Stimulated activated CD8-positive, alpha-beta memory T cell treated with anti-CD3 and anti-CD28 coated beads, Interleukin-15, amount 100 ng/mL, for 4 hours (primary cell): Measurements from ENCODE around the gene DEUP1.
"Not testable (repeated sequence)": the region's sequence is repeated elsewhere in the genome, so short reads cannot be mapped to it uniquely, and the experiment has no call there.

Experiments used
- DNase-seq, 2 donors: peaks; one replicate each; pipeline ENCODE4 v3.0.0-alpha.2; 2020; ENCODE audit warnings: low read depth in 2 of 2

The DEUP1 gene

DNA sequence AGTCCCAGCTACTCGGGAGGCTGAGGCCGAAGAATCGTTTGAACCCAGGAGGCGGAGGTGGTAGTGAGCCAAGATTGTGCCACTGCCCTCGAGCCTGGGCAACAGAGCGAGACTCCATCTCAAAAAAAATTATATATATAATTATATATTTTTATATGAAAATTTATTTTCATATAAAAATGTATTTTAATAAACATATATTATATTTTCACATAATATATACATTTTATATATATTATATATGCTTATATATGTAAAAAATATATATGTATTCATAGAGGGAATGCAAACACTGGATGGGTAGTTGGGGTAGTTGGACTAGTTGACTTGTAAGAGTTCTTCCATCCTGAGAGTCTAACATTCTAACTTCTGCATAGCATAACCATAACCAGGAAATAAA lies 20.3 kb downstream of the DEUP1 start:
- DNase-seq, result no peak

DNA sequence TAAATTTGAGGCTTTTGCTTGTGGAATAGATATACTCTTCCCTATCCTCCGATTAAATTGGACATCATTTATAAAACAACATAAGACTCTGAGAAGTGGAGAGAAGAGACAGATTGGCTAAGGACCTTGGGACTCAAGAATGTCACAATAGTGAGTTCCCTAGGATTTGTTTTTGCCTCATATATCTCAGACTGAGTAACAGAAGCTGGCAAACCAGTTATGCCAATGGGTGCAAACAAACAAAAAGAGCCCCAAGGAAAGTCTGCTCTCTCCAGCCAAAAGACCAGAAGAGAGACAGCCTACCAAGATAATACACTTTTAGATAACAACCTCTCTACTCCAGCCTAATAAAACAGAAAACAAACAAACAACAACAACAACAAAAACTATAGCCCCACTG lies 28.9 kb downstream of the DEUP1 start:
- DNase-seq, result no peak

DNA sequence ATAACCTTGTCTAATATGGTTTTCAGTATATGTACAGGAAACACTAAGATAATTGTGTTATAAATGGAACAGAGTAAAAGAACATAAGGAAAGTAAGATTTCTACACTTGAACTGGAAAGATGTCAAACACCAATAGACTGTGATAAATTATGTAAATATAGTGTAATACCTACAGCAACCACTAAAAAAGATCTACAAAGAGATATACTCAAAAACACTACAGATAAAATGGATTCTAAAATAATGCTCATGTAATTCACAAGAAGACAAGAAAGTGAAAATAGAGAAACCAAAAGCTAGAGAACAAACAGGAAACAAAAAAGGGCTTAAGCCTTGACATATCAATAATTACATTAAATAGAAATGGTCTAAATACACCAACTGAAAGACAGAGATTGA lies 30.9 kb downstream of the DEUP1 start:
- no peak for DNase-seq

DNA sequence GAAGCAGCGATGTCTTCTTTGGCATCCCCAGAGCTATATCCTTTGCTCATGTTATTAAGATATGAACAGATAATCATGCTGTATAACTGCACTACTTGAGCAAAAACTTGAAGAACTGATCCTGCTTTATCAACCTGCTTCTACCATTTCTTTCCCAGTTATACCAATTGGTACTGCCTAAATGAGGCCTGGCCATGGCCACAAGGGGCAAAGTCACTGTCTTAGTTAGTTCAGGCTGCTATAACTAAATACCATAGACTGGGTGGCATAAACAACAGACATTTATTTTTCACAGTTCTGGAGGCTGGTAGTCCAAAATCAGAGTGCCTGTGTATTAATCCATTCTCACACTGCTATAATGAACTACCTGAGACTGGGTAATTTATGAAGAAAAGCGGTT lies 37.5 kb downstream of the DEUP1 start:
- DNase-seq, result no peak

DNA sequence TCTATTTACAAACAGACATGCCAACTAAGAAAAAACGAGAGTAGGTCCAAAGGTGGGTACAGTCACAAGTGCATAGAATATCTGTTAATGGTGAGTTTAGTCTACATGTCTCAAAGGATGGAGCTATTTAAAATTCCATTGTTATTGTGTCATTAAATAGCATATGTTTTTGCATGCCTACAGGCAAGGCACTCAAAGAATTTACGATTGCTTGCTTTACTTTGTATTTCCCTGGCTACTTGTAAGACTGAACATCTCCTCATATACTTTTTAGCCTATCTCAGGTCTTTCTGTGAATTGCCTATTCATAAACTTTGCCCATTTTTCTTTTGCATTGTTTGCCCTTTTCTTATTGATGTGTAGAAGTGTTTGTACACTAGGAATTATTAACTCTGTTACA lies 39.7 kb downstream of the DEUP1 start:
- no peak for DNase-seq

DNA sequence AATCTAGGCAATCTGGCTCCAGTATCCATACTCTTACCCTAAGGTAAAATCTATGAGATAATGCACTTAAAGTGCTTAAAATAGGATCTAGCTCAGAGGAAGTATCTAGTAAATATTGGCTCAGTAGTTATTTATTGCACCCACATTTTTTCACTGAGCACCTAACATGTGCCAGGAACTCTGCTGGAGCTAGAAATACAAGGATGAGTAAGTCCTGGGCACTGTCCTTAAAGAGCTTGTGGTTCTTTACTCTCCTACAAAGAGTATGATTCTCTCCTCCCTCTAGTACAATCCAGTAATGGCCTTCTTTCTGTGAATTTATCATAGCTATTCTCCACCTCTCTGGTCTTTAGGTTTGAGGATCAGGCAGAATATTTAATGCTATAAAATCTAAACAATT lies 59.2 kb downstream of the DEUP1 start:
- no peak for DNase-seq

DNA sequence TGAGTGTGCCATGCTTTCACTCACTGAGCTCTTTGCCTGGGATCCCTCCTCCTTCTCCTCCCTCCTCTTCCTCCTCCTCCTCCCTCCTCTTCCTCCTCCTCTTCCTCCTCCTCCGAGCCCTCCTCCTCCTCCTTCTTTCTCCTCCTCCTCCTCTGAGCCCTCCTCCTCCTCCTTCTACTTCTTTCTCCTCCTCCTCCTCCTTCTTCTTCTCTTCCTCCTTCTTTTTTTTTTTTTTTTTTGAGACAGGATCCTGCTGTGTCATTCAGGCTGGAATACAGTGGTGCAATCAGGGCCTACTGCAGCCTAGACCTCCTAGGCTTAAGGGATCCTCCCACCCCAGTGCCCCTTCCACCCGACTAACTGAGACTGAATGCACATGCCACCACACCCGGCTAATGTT lies 62.3 kb downstream of the DEUP1 start:
- DNase-seq, result no peak

DNA sequence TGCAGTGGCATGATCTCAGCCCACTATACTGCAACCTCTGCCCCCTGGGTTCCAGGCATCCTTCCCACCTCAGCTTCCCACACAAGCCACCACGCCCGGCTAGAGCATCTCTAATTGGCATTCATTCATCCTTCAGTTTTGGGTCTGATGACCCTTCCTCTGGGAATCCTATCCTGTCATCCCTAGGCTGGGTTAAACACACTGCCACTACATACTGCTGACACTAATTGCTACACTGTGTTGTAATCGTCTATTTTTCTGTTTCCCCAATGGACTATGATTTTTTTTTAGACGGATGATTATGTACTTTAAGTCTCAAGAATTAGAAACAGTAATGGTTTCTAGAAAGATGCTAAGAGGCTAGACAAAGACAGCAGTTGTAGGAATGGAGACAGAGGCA lies 62.8 kb downstream of the DEUP1 start:
- DNase-seq, result no peak

DNA sequence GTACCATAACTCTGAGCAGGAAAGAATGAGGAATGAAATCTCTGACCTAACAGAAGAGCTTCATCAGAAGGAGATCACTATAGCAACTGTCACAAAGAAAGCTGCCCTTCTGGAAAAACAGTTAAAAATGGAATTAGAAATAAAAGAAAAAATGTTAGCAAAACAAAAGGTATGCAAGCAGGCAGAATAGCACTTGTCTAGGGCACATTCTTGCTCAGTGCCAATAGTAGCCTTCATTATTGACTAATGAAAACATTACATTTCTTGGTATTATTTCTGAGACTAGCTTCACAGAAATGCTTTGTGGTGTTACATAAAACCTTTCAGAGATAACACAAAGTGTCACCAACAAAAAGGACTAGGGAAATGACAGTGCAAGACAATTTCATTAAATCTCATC lies 63.9 kb downstream of the DEUP1 start:
- no peak for DNase-seq

DNA sequence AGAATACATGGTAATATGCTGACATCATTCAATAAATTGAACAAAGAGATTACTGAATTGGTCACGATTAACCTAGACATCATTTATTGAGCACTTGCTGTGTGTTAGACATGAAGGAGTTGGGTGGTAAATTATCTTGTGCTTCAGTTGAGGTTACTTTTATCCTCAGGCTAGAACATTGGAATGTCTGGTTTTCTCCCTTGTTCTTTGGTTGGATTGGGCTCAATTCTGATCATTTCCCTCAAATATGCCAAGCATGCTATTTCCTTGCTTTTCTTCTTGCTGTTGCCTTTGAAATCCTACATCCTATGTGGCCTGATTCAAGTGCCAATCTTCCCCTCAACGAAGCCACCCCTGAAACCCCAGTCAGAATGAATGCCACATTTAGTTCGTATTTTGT lies 65.8 kb downstream of the DEUP1 start:
- DNase-seq, result no peak

DNA sequence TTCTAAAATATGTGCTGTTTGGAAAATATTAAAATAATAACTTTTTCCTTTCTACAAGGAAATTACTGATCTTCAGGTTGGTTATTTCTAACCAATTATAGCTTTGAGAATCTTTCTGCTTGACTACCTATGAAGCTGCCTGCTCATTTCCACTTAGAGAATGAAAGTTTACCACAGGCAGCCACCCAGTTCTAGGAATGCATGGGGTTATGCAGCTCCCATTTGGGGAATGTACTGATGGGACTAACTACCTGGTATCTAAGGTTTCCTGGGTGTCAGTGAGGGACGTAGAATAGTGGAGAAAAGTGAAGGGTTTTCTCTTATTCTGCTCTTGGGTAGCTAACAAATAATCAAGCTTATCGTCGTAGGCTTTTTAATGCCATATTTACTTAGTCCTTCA lies 73.4 kb downstream of the DEUP1 start:
- no peak for DNase-seq

DNA sequence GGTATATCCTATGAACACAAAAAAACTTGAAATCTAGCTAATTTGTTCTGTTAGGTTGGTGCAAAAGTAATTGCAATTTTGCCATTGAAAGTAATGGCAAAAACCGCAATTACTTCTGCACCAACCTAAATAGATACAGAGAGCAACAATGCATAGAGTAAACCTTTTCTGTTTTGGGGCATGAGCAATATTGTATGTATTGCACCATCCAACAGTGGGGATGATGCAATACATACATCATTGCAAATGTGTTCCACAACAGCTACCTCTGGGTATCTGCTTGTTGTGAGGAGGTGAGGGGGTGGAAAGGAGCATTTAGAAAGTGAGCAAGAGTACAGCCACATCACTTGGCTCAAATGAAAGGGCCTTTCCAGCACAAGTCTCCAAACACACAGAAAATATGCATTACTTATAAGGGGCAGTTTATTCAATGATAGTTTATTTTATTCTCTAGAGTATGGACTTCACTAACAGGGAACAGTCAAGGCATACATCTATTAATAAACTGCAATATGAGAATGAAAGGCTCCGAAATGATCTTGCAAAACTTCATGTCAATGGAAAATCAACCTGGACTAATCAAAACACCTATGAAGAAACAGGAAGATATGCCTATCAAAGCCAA lies 77.3 kb downstream of the DEUP1 start:
- DNase-seq, result no peak

DNA sequence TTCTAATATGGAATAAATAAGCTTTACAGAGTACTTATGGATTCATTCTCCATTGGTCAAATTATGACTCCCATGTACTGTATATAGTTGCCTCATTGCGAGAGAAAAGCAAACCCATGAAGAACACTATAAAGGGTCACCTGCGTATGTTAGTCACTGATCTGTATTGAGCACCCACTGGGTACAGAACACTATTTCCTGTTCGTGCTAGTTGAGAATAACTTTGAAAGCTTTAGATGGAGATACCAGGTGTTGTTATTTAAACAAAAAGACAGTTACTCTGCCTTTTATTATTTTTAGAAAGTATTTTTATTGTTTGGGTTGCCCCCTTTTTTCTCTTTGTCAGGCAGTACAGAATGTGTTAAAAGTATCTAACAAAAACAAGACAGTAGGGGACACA lies 79.9 kb downstream of the DEUP1 start:
- no peak for DNase-seq

DNA sequence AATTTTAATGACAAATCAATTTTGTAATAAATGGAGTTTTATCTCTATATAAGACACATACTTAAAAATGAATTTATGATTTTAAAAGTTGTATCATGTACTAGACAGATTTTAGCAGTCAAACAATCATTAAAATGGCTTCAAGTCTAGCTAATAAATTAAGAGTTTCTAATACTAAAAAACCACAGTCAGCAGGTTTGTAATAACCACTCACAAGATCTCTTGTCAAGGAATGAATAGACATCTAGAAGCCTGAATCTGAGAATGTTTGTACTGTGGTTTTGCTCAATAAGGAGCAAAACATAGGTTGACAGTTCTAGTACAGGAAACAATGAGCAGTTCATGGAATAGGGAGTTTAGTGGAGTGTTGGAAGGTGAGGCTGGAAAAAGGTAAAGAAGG lies 81.2 kb downstream of the DEUP1 start:
- no peak for DNase-seq

DNA sequence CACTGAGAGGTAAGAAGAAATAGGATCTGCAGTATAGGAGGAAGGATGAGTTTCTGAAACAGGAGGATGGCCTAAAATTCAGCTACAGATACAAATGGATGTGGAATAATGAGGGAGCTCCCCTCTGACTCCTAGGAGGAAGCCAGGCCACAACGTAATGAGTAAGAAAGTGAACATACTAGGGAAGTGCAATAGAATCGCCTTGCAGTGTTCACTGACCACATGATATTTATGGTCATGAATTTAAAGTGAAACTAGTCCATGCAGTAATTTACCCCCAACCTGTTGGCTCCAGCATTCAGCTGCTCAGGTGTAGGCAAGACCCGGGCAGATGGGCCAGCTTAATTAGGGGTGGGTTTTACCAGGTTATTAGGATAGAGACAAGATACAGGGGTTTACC lies 101.7 kb downstream of the DEUP1 start:
- DNase-seq, result no peak

DNA sequence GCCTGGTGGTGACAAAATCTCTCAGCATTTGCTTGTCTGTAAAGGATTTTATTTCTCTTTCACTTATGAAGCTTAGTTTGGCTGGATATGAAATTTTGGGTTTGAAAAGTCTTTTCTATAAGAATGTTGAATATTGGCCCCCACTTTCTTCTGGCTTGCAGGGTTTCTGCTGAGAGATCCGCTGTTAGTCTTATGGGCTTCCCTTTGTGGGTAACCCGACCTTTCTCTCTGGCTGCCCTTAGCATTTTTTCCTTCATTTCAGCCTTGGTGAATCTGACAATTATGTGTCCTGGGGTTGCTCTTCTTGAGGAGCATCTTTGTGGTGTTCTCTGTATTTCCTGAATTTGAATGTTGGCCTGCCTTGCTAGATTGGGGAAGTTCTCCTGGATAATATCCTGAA lies 112.7 kb downstream of the DEUP1 start:
- not testable (repeated sequence) for DNase-seq

DNA sequence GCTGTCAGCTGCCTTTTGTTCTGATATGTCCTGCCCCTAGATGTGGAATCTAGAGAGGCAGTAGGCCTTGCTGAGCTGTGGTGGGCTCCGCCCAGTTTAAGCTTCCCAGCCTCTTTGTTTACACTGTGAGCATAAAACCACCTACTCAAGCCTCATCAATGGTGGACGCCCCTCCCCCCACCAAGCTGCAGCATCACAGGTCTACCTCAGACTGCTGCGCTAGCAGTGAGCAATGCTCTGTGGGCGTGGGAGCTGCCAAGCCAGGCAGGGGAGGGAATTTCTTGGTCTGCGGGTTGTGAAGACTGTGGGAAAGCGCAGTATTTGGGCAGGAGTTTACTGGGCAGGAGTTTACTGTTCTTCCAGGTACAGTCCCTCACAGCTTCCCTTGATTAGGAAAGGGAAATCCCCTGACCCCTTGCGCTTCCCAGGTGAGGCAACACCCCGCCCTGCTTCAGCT lies 114.1 kb downstream of the DEUP1 start:
- peak in 1 of 2 donors; percentile 2 for DNase-seq

DNA sequence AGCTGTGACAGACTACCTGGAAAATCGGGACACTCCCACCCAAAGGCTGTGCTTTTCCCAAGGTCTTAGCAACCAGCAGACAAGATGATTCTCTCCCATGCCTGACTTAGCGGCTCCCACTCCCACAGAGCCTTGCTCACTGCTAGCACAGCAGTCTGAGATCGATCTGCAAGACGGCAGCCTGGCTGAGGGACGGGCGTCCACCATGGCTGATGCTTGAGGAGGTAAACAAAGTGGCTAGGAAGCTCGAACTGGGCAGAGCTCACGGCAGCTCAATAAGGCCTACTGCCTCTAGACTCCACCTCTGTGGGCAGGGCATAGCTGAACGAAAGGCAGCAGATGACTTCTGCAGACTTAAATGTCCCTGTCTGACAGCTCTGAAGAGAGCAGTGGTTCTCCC lies 127.7 kb downstream of the DEUP1 start:
- no peak for DNase-seq

DNA sequence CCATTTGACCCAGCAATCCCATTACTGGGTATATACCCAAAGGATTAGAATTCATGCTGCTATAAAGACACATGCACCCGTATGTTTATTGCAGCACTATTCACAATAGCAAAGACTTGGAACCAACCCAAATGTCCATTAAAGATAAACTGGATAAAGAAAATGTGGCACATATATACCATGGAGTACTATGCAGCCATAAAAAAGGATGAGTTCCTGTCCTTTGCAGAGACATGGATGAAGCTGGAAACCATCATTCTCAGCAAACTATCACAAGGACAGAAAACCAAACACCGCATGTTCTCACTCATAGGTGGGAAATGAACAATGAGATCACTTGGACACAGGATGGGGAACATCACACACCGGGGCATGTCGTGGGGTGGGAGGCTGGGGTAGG lies 133.1 kb downstream of the DEUP1 start:
- DNase-seq, result not testable (repeated sequence)

DNA sequence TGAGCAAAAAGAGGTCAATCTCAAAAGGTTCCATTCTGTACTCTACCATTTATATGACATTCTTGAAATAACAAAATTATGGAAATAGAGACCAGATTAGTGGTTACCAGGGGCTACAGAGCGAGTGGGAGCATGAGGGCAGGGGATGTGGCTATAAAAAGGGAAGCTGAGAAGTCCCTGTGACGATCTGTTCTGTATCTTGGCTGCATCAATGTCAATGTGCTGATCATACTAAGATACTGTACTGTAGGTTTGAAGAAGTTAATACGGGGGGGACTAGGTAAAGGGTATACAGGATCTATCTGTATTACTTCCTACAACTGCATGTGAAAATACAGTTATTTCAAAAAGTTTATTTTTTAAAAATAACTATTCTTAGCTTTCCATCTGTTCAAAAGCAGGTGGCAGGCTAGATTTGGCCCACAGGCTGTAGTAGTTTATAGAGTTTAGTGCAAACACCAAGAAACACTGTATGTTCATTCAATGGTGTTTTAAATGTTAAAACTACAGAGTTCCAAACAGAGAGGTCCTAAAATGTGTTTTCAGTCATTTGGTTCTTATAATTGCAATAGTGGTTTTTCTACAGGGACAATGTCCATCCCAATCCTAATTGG lies 134.5 kb downstream of the DEUP1 start:
- no peak for DNase-seq

DNA sequence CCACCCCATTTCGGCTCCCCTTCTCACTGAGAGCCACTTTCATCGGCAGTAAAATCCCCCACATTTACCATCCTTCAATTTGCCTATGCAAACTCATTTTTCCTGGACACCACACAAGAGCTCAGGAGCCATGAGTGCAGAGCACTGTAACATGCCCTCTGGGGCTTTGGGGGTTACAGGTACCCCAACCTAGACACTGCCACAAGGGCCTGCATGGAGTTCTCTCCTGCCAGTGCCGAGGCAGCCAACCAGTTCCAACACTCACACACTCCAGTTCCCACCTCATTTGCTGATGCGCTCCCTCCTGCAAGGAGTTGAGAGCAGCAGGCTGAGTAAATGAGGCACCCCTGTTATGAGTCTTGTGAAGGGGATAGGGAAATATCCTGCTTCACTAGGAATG lies 136.5 kb downstream of the DEUP1 start:
- no peak for DNase-seq

DNA sequence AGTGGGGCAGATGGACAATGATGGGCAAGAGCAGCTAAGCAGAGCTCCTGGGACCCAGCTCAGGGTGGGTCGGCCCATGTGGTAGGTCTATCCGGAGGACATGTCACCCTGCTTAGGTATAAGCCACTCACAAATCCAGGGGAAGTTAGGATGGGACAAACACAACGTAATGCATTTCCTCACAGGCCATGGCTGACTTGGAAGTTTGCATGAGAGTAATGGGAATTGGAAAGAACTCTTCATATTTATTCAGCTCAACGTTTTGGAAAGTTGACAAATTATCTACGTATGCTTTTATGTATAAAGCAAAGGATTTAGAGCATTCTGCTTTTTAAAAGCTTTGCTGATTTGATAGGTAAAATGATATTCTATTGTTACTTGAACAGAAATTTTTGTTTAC lies 137.7 kb downstream of the DEUP1 start:
- DNase-seq, result no peak

DNA sequence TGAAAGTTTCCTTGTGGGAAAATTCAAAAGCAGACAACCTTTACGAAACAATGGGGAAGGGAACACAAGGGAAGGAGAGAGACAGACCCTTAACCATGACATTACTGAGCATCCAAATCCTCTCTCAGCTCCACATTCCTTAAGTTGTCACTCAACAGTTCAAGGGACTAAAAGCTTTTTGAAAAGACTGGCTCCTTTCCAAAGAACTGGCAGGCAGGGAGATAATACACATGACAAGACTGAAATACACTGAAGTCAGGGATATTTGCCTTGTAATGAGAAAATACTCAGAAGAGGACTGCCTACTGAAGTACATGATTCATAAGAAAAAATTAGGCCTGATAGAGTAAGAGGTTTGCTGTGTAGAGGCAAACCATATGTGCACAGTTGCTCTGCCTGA lies 143.6 kb downstream of the DEUP1 start:
- no peak for DNase-seq

DNA sequence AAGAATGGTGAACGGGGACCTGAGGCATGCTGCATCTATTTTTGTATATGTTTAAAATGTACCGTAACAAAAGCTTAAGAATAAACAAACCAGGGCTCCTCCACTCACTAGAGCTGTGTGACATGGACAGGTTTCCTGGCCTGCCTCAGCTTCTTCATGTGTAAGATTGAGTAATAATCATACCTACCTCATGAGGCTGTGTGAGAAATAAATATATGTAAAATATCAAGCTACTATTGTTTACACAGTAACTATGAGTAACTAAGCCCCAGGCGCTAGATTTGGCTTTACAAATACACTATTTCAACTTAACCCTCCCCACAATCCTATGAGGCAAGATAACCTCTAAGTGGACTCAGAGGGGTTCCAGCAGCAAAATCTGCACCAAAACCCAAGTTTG lies 146.3 kb downstream of the DEUP1 start:
- no peak for DNase-seq
